Neural crest cell (in vitro differentiated cells): ENCODE data around the gene ZSWIM6. TPM values are rescaled to one million over a fixed set of nuclear protein-coding genes. Genes with fewer than 3 reads are reported as not detected.

Experiments used
- DNase-seq: peaks from one replicate; pipeline ENCODE4 v3.0.0; 2021; ENCODE audit warnings: low read depth, mixed read lengths, low spot score
- H3K27ac Mint-ChIP-seq: one replicate; pipeline ENCODE4 v1.8.0; 2021; ENCODE audit warnings: mild to moderate bottlenecking, mixed read lengths; ENCODE audit not compliant: unreplicated experiment
- H3K27me3 Mint-ChIP-seq: 2 replicates; pipeline ENCODE4 v1.8.0; 2021; ENCODE audit warnings: low read depth, mild to moderate bottlenecking, mixed read lengths
- H3K36me3 Mint-ChIP-seq: 2 replicates; pipeline ENCODE4 v1.8.0; 2021; ENCODE audit warnings: low read depth, mild to moderate bottlenecking, mixed read lengths
- H3K4me1 Mint-ChIP-seq: 2 replicates; pipeline ENCODE4 v1.8.0; 2021; ENCODE audit warnings: mixed read lengths
- H3K4me3 Mint-ChIP-seq: one replicate; pipeline ENCODE4 v1.8.0; 2021; ENCODE audit warnings: mild to moderate bottlenecking, mixed read lengths
- H3K9me3 Mint-ChIP-seq: 2 replicates; pipeline ENCODE4 v1.8.0; 2021; ENCODE audit warnings: mixed read lengths
- CTCF ChIP-seq: fragments of 200-600 bp; sonication (generic); conservative IDR thresholded peaks from 2 replicates; pipeline ENCODE4 v1.5.0; 2021; ENCODE audit warnings: antibody characterized with exemption, mild to moderate bottlenecking
- total RNA-seq: library from RNA; stranded (reverse); gene quantifications from 2 replicates; pipeline ENCODE4 v1.2.1, GENCODE V29; 2021

Gene ZSWIM6
- total RNA-seq, 1 donor from 2014 or later: 33.8 TPM

DNA sequence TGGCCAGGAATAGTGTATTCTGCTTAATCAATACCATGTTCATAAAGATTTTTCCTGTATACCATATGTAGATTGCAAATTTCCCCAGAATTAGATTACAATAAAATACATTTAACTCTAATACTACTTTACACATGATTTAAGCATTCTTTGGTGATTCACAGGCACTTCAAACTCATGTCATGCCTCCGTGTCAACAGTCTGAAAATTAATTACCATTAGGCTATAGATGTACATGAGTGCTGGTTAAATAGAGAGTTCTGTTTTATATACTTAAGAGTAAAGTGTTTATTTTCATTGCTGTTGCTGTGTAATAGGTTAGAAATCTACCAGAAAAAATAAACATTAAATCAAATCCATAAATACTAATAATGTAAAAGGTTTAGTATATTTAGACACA lies 159.8 kb downstream of the ZSWIM6 start:
- Mint-ChIP-seq H3K4me3 (no peak overlapping the region), H3K27me3 (no peaks in the 10 kb centered on the region), H3K4me1 (peaks cover 30% of the 10 kb centered on the region), H3K27ac (no peak overlapping the region), H3K9me3 (peaks cover 6% of the 10 kb centered on the region), H3K36me3 (peaks cover 18% of the 10 kb centered on the region)
- no peak for TF ChIP-seq CTCF
- no peak for DNase-seq

GRCh38 chr5:61493973-61494372 lies 161.9 kb downstream of the ZSWIM6 start:
- no peak for TF ChIP-seq CTCF
- no peak overlapping the region for H3K4me3 Mint-ChIP-seq
- H3K27me3 Mint-ChIP-seq: no peaks in the 10 kb centered on the region
- H3K4me1 Mint-ChIP-seq: peaks cover 45% of the 10 kb centered on the region
- no peak overlapping the region for H3K27ac Mint-ChIP-seq
- peaks cover 4% of the 10 kb centered on the region for H3K36me3 Mint-ChIP-seq
- no peak for DNase-seq
- peaks cover 2% of the 10 kb centered on the region for H3K9me3 Mint-ChIP-seq

- peaks cover 2% of the 10 kb centered on the region for H3K36me3 Mint-ChIP-seq
- no peak overlapping the region for H3K4me3 Mint-ChIP-seq
- no peaks in the 10 kb centered on the region for H3K9me3 Mint-ChIP-seq
- H3K27ac Mint-ChIP-seq: peak overlapping the region; percentile 68
- no peaks in the 10 kb centered on the region for H3K27me3 Mint-ChIP-seq
- TF ChIP-seq CTCF: no peak
- peaks cover 45% of the 10 kb centered on the region for H3K4me1 Mint-ChIP-seq
- DNase-seq: no peak
These were observed 164.4 kb downstream of the ZSWIM6 start for GRCh38 chr5:61496446-61496845.

DNA sequence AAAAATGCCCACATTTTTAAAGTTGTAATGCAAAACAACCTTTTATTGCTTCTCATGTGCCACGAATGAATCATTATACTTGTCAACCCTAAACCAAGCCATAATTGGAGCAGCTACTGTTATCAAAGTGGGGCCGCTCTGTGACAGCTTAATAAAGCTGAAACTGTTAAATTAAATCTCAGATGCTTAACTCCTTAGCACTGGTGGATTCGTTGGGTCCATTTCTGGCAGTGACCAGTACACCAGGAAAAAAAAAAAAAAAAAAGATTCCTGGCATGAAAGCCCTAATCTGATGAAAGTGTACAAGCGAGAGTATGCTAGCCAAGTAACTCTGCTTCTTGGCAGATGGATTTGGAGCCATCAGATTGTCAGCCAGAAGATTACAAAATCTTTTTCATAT lies 164.8 kb downstream of the ZSWIM6 start:
- H3K27ac Mint-ChIP-seq: no peak overlapping the region

DNA sequence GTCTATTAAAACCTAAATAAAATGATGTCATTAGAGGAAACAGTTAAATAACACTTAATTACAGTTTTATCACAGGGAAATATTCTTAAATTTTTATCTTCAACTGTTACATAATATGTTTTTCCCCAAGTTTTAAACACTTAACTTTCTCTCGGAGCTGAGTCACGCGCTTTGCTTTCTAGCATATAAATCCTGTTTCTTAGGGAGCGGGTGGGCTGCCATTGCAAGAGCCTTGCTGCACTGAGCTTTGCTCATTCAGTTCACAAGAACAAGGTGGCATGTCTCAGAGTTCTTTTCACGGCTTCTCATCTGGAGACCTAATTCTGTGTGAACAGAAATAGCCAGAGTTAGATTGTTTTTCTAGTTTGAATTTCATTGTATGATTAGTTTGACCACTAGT lies 166.1 kb downstream of the ZSWIM6 start:
- Mint-ChIP-seq H3K27me3 (no peaks in the 10 kb centered on the region), H3K9me3 (peaks cover 5% of the 10 kb centered on the region), H3K36me3 (peaks cover 9% of the 10 kb centered on the region), H3K4me1 (peaks cover 49% of the 10 kb centered on the region), H3K27ac (peak overlapping the region; percentile 54), H3K4me3 (no peak overlapping the region)
- TF ChIP-seq CTCF: no peak
- no peak for DNase-seq

More for the DNA sequence above, 164.8 kb downstream of the ZSWIM6 start:
- no peaks in the 10 kb centered on the region for H3K27me3 Mint-ChIP-seq
- H3K36me3 Mint-ChIP-seq: peaks cover 4% of the 10 kb centered on the region
- H3K4me1 Mint-ChIP-seq: peaks cover 47% of the 10 kb centered on the region
- peaks cover 1% of the 10 kb centered on the region for H3K9me3 Mint-ChIP-seq
- TF ChIP-seq CTCF: no peak
- no peak for DNase-seq
- H3K4me3 Mint-ChIP-seq: no peak overlapping the region

- no peak for TF ChIP-seq CTCF
- Mint-ChIP-seq H3K36me3 (peaks cover 7% of the 10 kb centered on the region), H3K9me3 (peaks cover 5% of the 10 kb centered on the region), H3K4me3 (no peak overlapping the region), H3K27ac (no peak overlapping the region), H3K27me3 (no peaks in the 10 kb centered on the region), H3K4me1 (peaks cover 29% of the 10 kb centered on the region)
- no peak for DNase-seq
These were observed 169.9 kb downstream of the ZSWIM6 start for GRCh38 chr5:61501971-61502370.
